Activated CD4-positive, alpha-beta T cell treated with anti-CD3 and anti-CD28 coated beads for 36 hours (primary cell): Measurements from ENCODE around the gene COL5A1. TPM values are rescaled to one million over a fixed set of nuclear protein-coding genes. Genes with fewer than 3 reads are reported as not detected.
"Not testable (repeated sequence)": the region's sequence is repeated elsewhere in the genome, so short reads cannot be mapped to it uniquely, and the experiment has no call there.

Experiments
- ATAC-seq: fragments of 200-7000 bp; cut with Tn5 transposase; one replicate; pipeline ENCODE4 v1.10.0; 2021; ENCODE audit warnings: mild to moderate bottlenecking, moderate library complexity
- CTCF ChIA-PET: fragments of 350-600 bp; sonication (Branson Sonifier 250); formaldehyde crosslinking; loops from one replicate; lab custom pipeline; 2021; ENCODE audit warnings: antibody characterized with exemption; lab: Charles Lee
- POLR2A ChIA-PET: fragments of 350-600 bp; sonication (Branson Sonifier 250); formaldehyde crosslinking; loops from one replicate; lab custom pipeline; 2021; ENCODE audit warnings: antibody characterized with exemption, inconsistent platforms; lab: Charles Lee
- DNase-seq: peaks from one replicate; pipeline ENCODE4 v3.0.0-alpha.2; 2020
- H3K27ac Mint-ChIP-seq: one replicate; pipeline ENCODE4 v1.8.0; 2021; ENCODE audit warnings: mixed read lengths
- H3K27me3 Mint-ChIP-seq: one replicate; pipeline ENCODE4 v1.8.0; 2021; ENCODE audit warnings: mixed read lengths
- H3K36me3 Mint-ChIP-seq: one replicate; pipeline ENCODE4 v1.8.0; 2021; ENCODE audit warnings: low read depth, mixed read lengths
- H3K4me1 Mint-ChIP-seq: one replicate; pipeline ENCODE4 v1.8.0; 2021; ENCODE audit warnings: mixed read lengths
- H3K4me3 Mint-ChIP-seq: one replicate; pipeline ENCODE4 v1.8.0; 2021; ENCODE audit warnings: mild to moderate bottlenecking, moderate library complexity, mixed read lengths
- H3K9me3 Mint-ChIP-seq: one replicate; pipeline ENCODE4 v1.8.0; 2021; ENCODE audit warnings: low read depth, mixed read lengths
- intact Hi-C, 2 experiments: fragments of 100-400 bp; cut with DNase I in 1 of 2; cut with micrococcal nuclease in 1 of 2; formaldehyde crosslinking; loops; one replicate each; pipeline versions ENCODE4 v1.14.2 to v1.15.1; 2022 to 2024; cut with DNase I, micrococcal nuclease
- total RNA-seq, 2 experiments: library from RNA; stranded (reverse); gene quantifications; one replicate each; pipeline ENCODE4 v1.2.3, GENCODE V29; 2021

Gene COL5A1
- total RNA-seq, 2 experiments from 2014 or later, result 0.07 to 0.16 TPM

GRCh38 chr9:134679616-134680392 lies 38.2 kb downstream of the COL5A1 start:
- no peak for DNase-seq
- Mint-ChIP-seq H3K27ac (no peak overlapping the region), H3K4me1 (no peaks in the 10 kb centered on the region), H3K9me3 (peaks cover 12% of the 10 kb centered on the region), H3K27me3 (no peaks in the 10 kb centered on the region), H3K36me3 (no peaks in the 10 kb centered on the region), H3K4me3 (no peak overlapping the region)
- no peak for ATAC-seq
- intact Hi-C loops, result no loop called here
- ChIA-PET CTCF (no interaction called here), POLR2A (no interaction called here)

- Mint-ChIP-seq H3K9me3 (peaks cover 8% of the 10 kb centered on the region), H3K4me3 (no peak overlapping the region), H3K27me3 (no peaks in the 10 kb centered on the region), H3K27ac (no peak overlapping the region), H3K4me1 (no peaks in the 10 kb centered on the region), H3K36me3 (no peaks in the 10 kb centered on the region)
- ATAC-seq, result no peak
- no peak for DNase-seq
- intact Hi-C loops, result no loop called here
- ChIA-PET CTCF (no interaction called here), POLR2A (no interaction called here)
Measured at GRCh38 chr9:134680393-134681060, 38.9 kb downstream of the COL5A1 start.

- peaks cover 5% of the 10 kb centered on the region for H3K9me3 Mint-ChIP-seq
- no peak for DNase-seq
- no peaks in the 10 kb centered on the region for H3K36me3 Mint-ChIP-seq
- intact Hi-C loops, result no loop called here
- no peak for ATAC-seq
- ChIA-PET CTCF (interaction anchor here (0.6 kb wide), 2 partner anchors 62 to 291 kb away, joined by 3 read pairs; no protein-coding TSS in a partner anchor), POLR2A (no interaction called here)
- H3K4me3 Mint-ChIP-seq, result no peak overlapping the region
- H3K4me1 Mint-ChIP-seq, result no peaks in the 10 kb centered on the region
- H3K27me3 Mint-ChIP-seq, result no peaks in the 10 kb centered on the region
- H3K27ac Mint-ChIP-seq, result no peak overlapping the region
Measured at GRCh38 chr9:134681061-134681661, 39.6 kb downstream of the COL5A1 start.

- intact Hi-C loops, result no loop called here
- POLR2A ChIA-PET, result no interaction called here
- no peak overlapping the region for H3K27ac Mint-ChIP-seq
- no peaks in the 10 kb centered on the region for H3K9me3 Mint-ChIP-seq
- H3K4me3 Mint-ChIP-seq, result no peak overlapping the region
- no peak for ATAC-seq
- CTCF ChIA-PET, result interaction anchor here (0.6 kb wide), 1 partner anchor 63 kb away, joined by 3 read pairs; no protein-coding TSS in a partner anchor
- H3K4me1 Mint-ChIP-seq, result no peaks in the 10 kb centered on the region
- DNase-seq, result no peak
- no peaks in the 10 kb centered on the region for H3K27me3 Mint-ChIP-seq
- H3K36me3 Mint-ChIP-seq, result no peaks in the 10 kb centered on the region
Measured at GRCh38 chr9:134682026-134682425, 40.4 kb downstream of the COL5A1 start.

- Mint-ChIP-seq H3K36me3 (no peaks in the 10 kb centered on the region), H3K9me3 (no peaks in the 10 kb centered on the region), H3K4me1 (no peaks in the 10 kb centered on the region), H3K27ac (no peak overlapping the region), H3K4me3 (no peak overlapping the region), H3K27me3 (no peaks in the 10 kb centered on the region)
- intact Hi-C loops, result no loop called here
- POLR2A ChIA-PET, result interaction anchor here (0.6 kb wide), 1 partner anchor 741 kb away, joined by 5 read pairs; no protein-coding TSS in a partner anchor
- CTCF ChIA-PET, result no interaction called here
- no peak for DNase-seq
- no peak for ATAC-seq
Measured at GRCh38 chr9:134682651-134683364, 41.2 kb downstream of the COL5A1 start.

- ChIA-PET CTCF (no interaction called here), POLR2A (no interaction called here)
- H3K27ac Mint-ChIP-seq, result no peak overlapping the region
- no peak overlapping the region for H3K4me3 Mint-ChIP-seq
- H3K36me3 Mint-ChIP-seq, result no peaks in the 10 kb centered on the region
- no peaks in the 10 kb centered on the region for H3K9me3 Mint-ChIP-seq
- no peaks in the 10 kb centered on the region for H3K27me3 Mint-ChIP-seq
- intact Hi-C loops, result no loop called here
- no peak for DNase-seq
- H3K4me1 Mint-ChIP-seq, result no peaks in the 10 kb centered on the region
- no peak for ATAC-seq
Measured at GRCh38 chr9:134683714-134684374, 42.2 kb downstream of the COL5A1 start.

- intact Hi-C loops, result no loop called here
- H3K4me1 Mint-ChIP-seq, result no peaks in the 10 kb centered on the region
- no peaks in the 10 kb centered on the region for H3K27me3 Mint-ChIP-seq
- no peak overlapping the region for H3K27ac Mint-ChIP-seq
- ChIA-PET POLR2A (no interaction called here), CTCF (no interaction called here)
- H3K4me3 Mint-ChIP-seq, result no peak overlapping the region
- H3K9me3 Mint-ChIP-seq, result no peaks in the 10 kb centered on the region
- ATAC-seq (no peak), DNase-seq (no peak)
- H3K36me3 Mint-ChIP-seq, result no peaks in the 10 kb centered on the region
Measured at GRCh38 chr9:134684375-134684723, 42.7 kb downstream of the COL5A1 start.

GRCh38 chr9:134684941-134685340 lies 43.3 kb downstream of the COL5A1 start:
- CTCF ChIA-PET, intact Hi-C loops, H3K36me3 Mint-ChIP-seq, H3K27me3 Mint-ChIP-seq, H3K9me3 Mint-ChIP-seq, ATAC-seq, DNase-seq, H3K4me1 Mint-ChIP-seq, POLR2A ChIA-PET, H3K27ac Mint-ChIP-seq, H3K4me3 Mint-ChIP-seq: not testable (repeated sequence)

- Mint-ChIP-seq H3K4me1 (no peaks in the 10 kb centered on the region), H3K27ac (no peak overlapping the region), H3K4me3 (no peak overlapping the region), H3K27me3 (no peaks in the 10 kb centered on the region), H3K36me3 (no peaks in the 10 kb centered on the region), H3K9me3 (no peaks in the 10 kb centered on the region)
- ChIA-PET POLR2A (no interaction called here), CTCF (no interaction called here)
- ATAC-seq, result no peak
- DNase-seq, result no peak
- intact Hi-C loops, result no loop called here
Measured at GRCh38 chr9:134685784-134686183, 44.2 kb downstream of the COL5A1 start.

- POLR2A ChIA-PET, result no interaction called here
- ATAC-seq, result no peak
- Mint-ChIP-seq H3K27ac (no peak overlapping the region), H3K4me1 (no peaks in the 10 kb centered on the region), H3K36me3 (no peaks in the 10 kb centered on the region), H3K4me3 (no peak overlapping the region), H3K27me3 (no peaks in the 10 kb centered on the region), H3K9me3 (no peaks in the 10 kb centered on the region)
- CTCF ChIA-PET, result interaction anchor here (1.5 kb wide), 1 partner anchor 11 kb away, joined by 6 read pairs; no protein-coding TSS in a partner anchor
- intact Hi-C loops, result no loop called here
- DNase-seq, result no peak
Measured at GRCh38 chr9:134686896-134687295, 45.3 kb downstream of the COL5A1 start.

GRCh38 chr9:134687556-134687955 lies 46.0 kb downstream of the COL5A1 start:
- H3K27me3 Mint-ChIP-seq, result no peaks in the 10 kb centered on the region
- intact Hi-C loops, result no loop called here
- no peak overlapping the region for H3K27ac Mint-ChIP-seq
- no peak overlapping the region for H3K4me3 Mint-ChIP-seq
- no peak for DNase-seq
- no peaks in the 10 kb centered on the region for H3K36me3 Mint-ChIP-seq
- no peaks in the 10 kb centered on the region for H3K4me1 Mint-ChIP-seq
- CTCF ChIA-PET, result interaction anchor here (0.6 to 1.5 kb wide), 2 partner anchors 10 to 239 kb away, joined by 3 to 6 read pairs; no protein-coding TSS in a partner anchor
- ATAC-seq, result no peak
- no peaks in the 10 kb centered on the region for H3K9me3 Mint-ChIP-seq
- POLR2A ChIA-PET, result no interaction called here
